ENCODE results near the gene MYH6.

The MYH6 gene

DNA sequence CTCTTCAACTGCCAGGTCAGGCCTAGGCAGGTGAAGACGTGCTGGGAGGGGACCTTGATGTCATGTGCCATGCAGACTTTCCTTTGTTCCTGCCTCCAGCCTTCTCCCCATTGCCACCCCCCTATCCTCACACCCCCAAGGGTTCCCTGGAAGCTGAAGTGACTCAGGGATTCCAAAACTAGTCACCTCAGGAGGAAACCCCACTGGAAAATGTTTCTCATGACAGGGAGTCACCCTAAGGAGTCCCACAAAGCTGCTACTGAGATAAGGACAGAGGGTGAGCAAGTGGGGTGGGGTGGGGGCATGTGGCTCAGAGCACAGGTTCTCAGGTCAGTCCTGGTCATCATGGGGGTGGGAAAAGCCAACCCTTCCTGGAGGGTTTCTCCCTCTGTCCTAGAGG lies 37.9 kb downstream of the MYH6 start:
- no peak overlapping the region for H3K27ac ChIP-seq (ENCODE audit: low read depth, low read length, poor library complexity, severe bottlenecking)
- TF ChIP-seq, protein P1, sequence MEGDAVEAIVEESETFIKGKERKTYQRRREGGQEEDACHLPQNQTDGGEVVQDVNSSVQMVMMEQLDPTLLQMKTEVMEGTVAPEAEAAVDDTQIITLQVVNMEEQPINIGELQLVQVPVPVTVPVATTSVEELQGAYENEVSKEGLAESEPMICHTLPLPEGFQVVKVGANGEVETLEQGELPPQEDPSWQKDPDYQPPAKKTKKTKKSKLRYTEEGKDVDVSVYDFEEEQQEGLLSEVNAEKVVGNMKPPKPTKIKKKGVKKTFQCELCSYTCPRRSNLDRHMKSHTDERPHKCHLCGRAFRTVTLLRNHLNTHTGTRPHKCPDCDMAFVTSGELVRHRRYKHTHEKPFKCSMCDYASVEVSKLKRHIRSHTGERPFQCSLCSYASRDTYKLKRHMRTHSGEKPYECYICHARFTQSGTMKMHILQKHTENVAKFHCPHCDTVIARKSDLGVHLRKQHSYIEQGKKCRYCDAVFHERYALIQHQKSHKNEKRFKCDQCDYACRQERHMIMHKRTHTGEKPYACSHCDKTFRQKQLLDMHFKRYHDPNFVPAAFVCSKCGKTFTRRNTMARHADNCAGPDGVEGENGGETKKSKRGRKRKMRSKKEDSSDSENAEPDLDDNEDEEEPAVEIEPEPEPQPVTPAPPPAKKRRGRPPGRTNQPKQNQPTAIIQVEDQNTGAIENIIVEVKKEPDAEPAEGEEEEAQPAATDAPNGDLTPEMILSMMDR (IDR thresholded peaks at IDR 0.05; ENCODE audit: low read length), result no peak
- no peak for TF ChIP-seq EZH2 (IDR thresholded peaks at IDR 0.05; ENCODE audit: borderline replicate concordance, low read length)
- H2AFZ ChIP-seq (ENCODE audit: low read length), result no peak overlapping the region
- no peaks in the 10 kb centered on the region for H4K20me1 ChIP-seq (ENCODE audit: insufficient read depth, low read length)
- no peaks in the 10 kb centered on the region for H3F3A ChIP-seq (ENCODE audit: insufficient read depth, low read length)
- no peaks in the 10 kb centered on the region for H3K9me2 ChIP-seq (ENCODE audit: low read depth, low read length)
- no peak overlapping the region for H3K9ac ChIP-seq (ENCODE audit: low read length)
- no peak overlapping the region for H3K4me2 ChIP-seq (ENCODE audit: low read length)
- no peaks in the 10 kb centered on the region for H3K9me3 ChIP-seq (ENCODE audit: low read length)
- H3K79me2 ChIP-seq (ENCODE audit: insufficient read depth, low read length), result no peaks in the 10 kb centered on the region
- H3K4me3 ChIP-seq (ENCODE audit: low read depth, low read length, poor library complexity, severe bottlenecking), result no peak overlapping the region
- H3K27me3 ChIP-seq (ENCODE audit: insufficient read depth, low read length), result no peaks in the 10 kb centered on the region
- H3K4me1 ChIP-seq (ENCODE audit: insufficient read depth, low read length, severe bottlenecking), result no peaks in the 10 kb centered on the region
- no peaks in the 10 kb centered on the region for H3K36me3 ChIP-seq (ENCODE audit: insufficient read depth, low read length)

DNA sequence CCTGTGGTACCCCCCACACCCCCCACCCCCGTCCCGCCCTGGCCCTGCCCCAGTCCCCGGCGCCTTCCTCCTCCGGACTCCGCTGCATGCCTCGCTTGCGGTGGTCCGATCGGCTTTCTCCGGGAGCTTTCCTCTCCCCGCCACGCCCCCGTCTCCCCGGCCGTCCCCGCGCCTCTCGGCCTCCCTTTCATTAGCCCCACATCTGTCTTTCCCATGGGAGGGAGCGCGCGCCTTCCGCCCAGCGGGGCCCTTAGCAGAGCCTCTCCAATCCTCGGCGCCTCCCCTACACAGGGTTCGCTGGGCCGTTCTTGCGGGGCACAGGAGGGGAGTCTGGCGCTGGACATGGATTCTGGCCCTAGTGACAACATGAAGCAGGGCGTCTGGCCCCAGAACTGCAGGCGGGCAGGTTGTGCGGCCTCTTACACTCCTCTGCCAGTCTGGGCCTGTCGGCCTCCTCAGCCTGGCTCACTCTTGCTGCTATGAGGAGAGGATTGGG lies 41.6 kb downstream of the MYH6 start:
- TF ChIP-seq EZH2 (IDR thresholded peaks at IDR 0.05; ENCODE audit: borderline replicate concordance, low read length), result no peak
- TF ChIP-seq, protein P1 (IDR thresholded peaks at IDR 0.05; ENCODE audit: low read length), result no peak
- Histone ChIP-seq H3K36me3 (ENCODE audit: insufficient read depth, low read length) (no peaks in the 10 kb centered on the region), H3K4me2 (ENCODE audit: low read length) (no peak overlapping the region), H3F3A (ENCODE audit: insufficient read depth, low read length) (no peaks in the 10 kb centered on the region), H3K9me2 (ENCODE audit: low read depth, low read length) (no peaks in the 10 kb centered on the region), H3K27ac (ENCODE audit: low read depth, low read length, poor library complexity, severe bottlenecking) (no peak overlapping the region), H2AFZ (ENCODE audit: low read length) (no peak overlapping the region), H3K79me2 (ENCODE audit: insufficient read depth, low read length) (no peaks in the 10 kb centered on the region), H3K27me3 (ENCODE audit: insufficient read depth, low read length) (no peaks in the 10 kb centered on the region; the same call in 1 of the 2 replicates), H3K4me1 (ENCODE audit: insufficient read depth, low read length, severe bottlenecking) (no peaks in the 10 kb centered on the region), H3K4me3 (ENCODE audit: low read depth, low read length, poor library complexity, severe bottlenecking) (no peak overlapping the region), H4K20me1 (ENCODE audit: insufficient read depth, low read length) (no peaks in the 10 kb centered on the region), H3K9me3 (ENCODE audit: low read length) (no peaks in the 10 kb centered on the region), H3K9ac (ENCODE audit: low read length) (no peak overlapping the region)

DNA sequence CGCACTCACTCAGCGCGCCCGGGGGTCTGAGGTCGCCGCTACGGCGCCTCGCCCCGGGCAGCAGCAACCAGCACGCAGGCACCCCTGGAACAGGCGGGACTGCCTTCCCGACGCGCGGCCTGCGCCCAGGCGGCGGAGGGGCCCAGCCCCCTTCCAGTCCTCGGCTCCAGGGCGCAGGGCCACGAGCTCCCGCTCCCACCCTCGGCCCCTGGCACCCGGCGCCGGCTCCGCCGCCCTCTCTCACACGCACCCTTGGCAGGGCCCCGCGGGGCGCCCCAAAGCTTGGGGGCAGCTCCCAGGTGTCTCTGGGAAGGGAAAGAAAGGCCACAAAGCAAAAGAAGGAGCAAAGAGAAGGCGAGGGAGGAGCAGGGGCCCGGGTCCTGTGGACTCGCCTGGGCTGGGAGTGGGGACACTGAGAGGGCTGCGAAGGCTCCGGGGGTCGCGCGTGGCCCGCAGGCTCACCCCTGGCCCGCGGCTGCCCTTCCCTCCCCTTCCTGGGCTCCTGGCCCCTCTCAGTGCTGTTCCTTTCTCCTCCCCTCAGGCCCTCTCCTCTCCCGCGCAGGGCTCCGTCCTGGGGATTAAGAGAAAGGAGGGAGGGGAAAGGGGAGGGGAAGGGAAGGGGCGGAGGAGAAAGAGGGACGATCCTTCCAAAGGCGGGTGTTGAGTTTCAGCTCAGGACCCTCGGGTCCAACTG lies 42.2 kb downstream of the MYH6 start:
- no peak overlapping the region for H3K4me2 ChIP-seq (ENCODE audit: low read length)
- H3K79me2 ChIP-seq (ENCODE audit: insufficient read depth, low read length), result no peaks in the 10 kb centered on the region
- H3K27ac ChIP-seq (ENCODE audit: low read depth, low read length, poor library complexity, severe bottlenecking), result no peak overlapping the region
- no peak overlapping the region for H2AFZ ChIP-seq (ENCODE audit: low read length)
- no peaks in the 10 kb centered on the region for H3K9me2 ChIP-seq (ENCODE audit: low read depth, low read length)
- no peak overlapping the region for H3K9ac ChIP-seq (ENCODE audit: low read length)
- no peaks in the 10 kb centered on the region for H3K9me3 ChIP-seq (ENCODE audit: low read length)
- H3K36me3 ChIP-seq (ENCODE audit: insufficient read depth, low read length), result no peaks in the 10 kb centered on the region
- no peaks in the 10 kb centered on the region for H3F3A ChIP-seq (ENCODE audit: insufficient read depth, low read length)
- no peak for TF ChIP-seq EZH2 (IDR thresholded peaks at IDR 0.05; ENCODE audit: borderline replicate concordance, low read length)
- TF ChIP-seq, protein P1 (IDR thresholded peaks at IDR 0.05; ENCODE audit: low read length), result no peak
- H3K4me1 ChIP-seq (ENCODE audit: insufficient read depth, low read length, severe bottlenecking), result no peaks in the 10 kb centered on the region
- H3K4me3 ChIP-seq (ENCODE audit: low read depth, low read length, poor library complexity, severe bottlenecking), result no peak overlapping the region
- H3K27me3 ChIP-seq (ENCODE audit: insufficient read depth, low read length), result no peaks in the 10 kb centered on the region; the same call in 1 of the 2 replicates
- no peaks in the 10 kb centered on the region for H4K20me1 ChIP-seq (ENCODE audit: insufficient read depth, low read length)
